ENCODE measurements around the gene ZBTB7A.

- TF ChIP-seq, protein P1, sequence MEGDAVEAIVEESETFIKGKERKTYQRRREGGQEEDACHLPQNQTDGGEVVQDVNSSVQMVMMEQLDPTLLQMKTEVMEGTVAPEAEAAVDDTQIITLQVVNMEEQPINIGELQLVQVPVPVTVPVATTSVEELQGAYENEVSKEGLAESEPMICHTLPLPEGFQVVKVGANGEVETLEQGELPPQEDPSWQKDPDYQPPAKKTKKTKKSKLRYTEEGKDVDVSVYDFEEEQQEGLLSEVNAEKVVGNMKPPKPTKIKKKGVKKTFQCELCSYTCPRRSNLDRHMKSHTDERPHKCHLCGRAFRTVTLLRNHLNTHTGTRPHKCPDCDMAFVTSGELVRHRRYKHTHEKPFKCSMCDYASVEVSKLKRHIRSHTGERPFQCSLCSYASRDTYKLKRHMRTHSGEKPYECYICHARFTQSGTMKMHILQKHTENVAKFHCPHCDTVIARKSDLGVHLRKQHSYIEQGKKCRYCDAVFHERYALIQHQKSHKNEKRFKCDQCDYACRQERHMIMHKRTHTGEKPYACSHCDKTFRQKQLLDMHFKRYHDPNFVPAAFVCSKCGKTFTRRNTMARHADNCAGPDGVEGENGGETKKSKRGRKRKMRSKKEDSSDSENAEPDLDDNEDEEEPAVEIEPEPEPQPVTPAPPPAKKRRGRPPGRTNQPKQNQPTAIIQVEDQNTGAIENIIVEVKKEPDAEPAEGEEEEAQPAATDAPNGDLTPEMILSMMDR (IDR thresholded peaks at IDR 0.05), result no peak
- TF ChIP-seq POLR2A (IDR thresholded peaks at IDR 0.05), result no peak
Observed at GRCh38 chr19:4108767-4109625, 42.3 kb upstream of the ZBTB7A start.
